Measurements from ENCODE around the gene COL26A1. TPM values are rescaled to one million over a fixed set of nuclear protein-coding genes. Genes with fewer than 3 reads are reported as not detected.

Gene COL26A1
- total and polyA plus RNA-seq, 2 of the 4 experiments (the other 2 are of a cell fraction), result not detected

DNA sequence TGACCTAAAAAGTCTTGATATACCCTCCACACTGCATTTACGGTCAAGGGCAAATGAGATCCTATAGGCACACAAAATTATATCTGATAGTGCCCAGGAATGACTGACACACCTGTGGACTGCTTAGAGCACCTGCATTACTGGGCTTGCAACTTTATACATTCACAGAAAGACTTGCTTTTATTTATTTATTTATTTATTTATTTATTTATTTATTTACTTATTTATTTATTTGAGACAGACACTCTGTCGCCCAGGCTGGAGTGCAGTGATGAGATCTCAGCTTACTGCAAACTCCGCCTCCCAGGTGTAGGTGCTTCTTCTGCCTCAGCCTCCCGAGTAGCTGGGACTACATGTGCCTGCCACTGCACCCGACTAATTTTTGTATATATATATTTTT, 34.5 kb upstream of the COL26A1 start:
- H3K4me1 ChIP-seq (ENCODE audit: control insufficient read depth, insufficient read depth, low read length), result no peaks in the 10 kb centered on the region
- no peak overlapping the region for H4K8ac ChIP-seq (ENCODE audit: low read depth in 2 of 2, low read length in 2 of 2)
- H3K4me2 ChIP-seq (ENCODE audit: low read depth, low read length), result no peak overlapping the region
- H3K4me3 ChIP-seq (ENCODE audit: insufficient read depth, low read depth, low read length), result no peak overlapping the region
- ATAC-seq (ENCODE audit: low read depth) (no peak), DNase-seq (no peak)
- peaks cover 6% of the 10 kb centered on the region for H3K27me3 ChIP-seq (ENCODE audit: control insufficient read depth, insufficient read depth, low read length)
- H3K23ac ChIP-seq (ENCODE audit: low read depth, low read length), result no peak overlapping the region
- no peaks in the 10 kb centered on the region for H3K9me3 ChIP-seq (ENCODE audit: control insufficient read depth, insufficient read depth, low read length)
- H4K20me1 ChIP-seq (ENCODE audit: insufficient read depth, low read length), result no peaks in the 10 kb centered on the region
- H3K56ac ChIP-seq (ENCODE audit: extremely low read depth, insufficient read depth, low read length), result no peak overlapping the region
- ChIA-PET CTCF (no interaction called here), POLR2A (ENCODE audit: unreplicated experiment) (no interaction called here)
- no peak for TF ChIP-seq MAZ (IDR thresholded peaks at IDR 0.05; ENCODE audit: borderline replicate concordance, low read depth, low read length)
- TF ChIP-seq, protein P1, sequence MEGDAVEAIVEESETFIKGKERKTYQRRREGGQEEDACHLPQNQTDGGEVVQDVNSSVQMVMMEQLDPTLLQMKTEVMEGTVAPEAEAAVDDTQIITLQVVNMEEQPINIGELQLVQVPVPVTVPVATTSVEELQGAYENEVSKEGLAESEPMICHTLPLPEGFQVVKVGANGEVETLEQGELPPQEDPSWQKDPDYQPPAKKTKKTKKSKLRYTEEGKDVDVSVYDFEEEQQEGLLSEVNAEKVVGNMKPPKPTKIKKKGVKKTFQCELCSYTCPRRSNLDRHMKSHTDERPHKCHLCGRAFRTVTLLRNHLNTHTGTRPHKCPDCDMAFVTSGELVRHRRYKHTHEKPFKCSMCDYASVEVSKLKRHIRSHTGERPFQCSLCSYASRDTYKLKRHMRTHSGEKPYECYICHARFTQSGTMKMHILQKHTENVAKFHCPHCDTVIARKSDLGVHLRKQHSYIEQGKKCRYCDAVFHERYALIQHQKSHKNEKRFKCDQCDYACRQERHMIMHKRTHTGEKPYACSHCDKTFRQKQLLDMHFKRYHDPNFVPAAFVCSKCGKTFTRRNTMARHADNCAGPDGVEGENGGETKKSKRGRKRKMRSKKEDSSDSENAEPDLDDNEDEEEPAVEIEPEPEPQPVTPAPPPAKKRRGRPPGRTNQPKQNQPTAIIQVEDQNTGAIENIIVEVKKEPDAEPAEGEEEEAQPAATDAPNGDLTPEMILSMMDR (conservative IDR thresholded peaks at IDR 0.05; ENCODE audit: low read depth, low read length), result no peak
- no peak for TF ChIP-seq POLR2A (IDR thresholded peaks at IDR 0.05; ENCODE audit: low read depth, low read length)
- TF ChIP-seq MAFK (IDR thresholded peaks at IDR 0.05; ENCODE audit: low read depth, low read length), result no peak
- no peak for TF ChIP-seq RCOR1 (IDR thresholded peaks at IDR 0.05; ENCODE audit: insufficient replicate concordance, low read length)
- TF ChIP-seq NFE2L2 (IDR thresholded peaks at IDR 0.05; ENCODE audit: low read depth, low read length), result no peak
- TF ChIP-seq BHLHE40 (IDR thresholded peaks at IDR 0.05; ENCODE audit: low read depth, low read length), result no peak
- H3K27ac ChIP-seq (ENCODE audit: insufficient read depth, low read length), result no peak overlapping the region
- no peak overlapping the region for H2BK120ac ChIP-seq (ENCODE audit: low read depth, low read length)
- dilution Hi-C loops (cut with HindIII; ENCODE audit: low sequenced_read_pairs, unreplicated experiment) (no loop called here), in situ Hi-C loops (cut with MboI; ENCODE audit: low sequenced_read_pairs) (no loop called here), intact Hi-C loops (cut with micrococcal nuclease) (no loop called here)
- no peak overlapping the region for H3K4ac ChIP-seq (ENCODE audit: low read depth, low read length)
- H2BK20ac ChIP-seq (ENCODE audit: low read depth, low read length), result no peak overlapping the region
- H3K36me3 ChIP-seq (ENCODE audit: control insufficient read depth, insufficient read depth, low read length), result no peaks in the 10 kb centered on the region
- H3K18ac ChIP-seq (ENCODE audit: low read depth, low read length), result no peak overlapping the region
- no peak overlapping the region for H2AK9ac ChIP-seq (replicated peaks; ENCODE audit: low read depth, low read length, poor library complexity)
- no CpG with 5 or more reads among the region's 5 CpGs for WGBS, 2 experiments (ENCODE audit: extremely low coverage in 2 of 2, insufficient read length in 1 of 2)
- H4K91ac ChIP-seq (ENCODE audit: insufficient read depth, low read depth, low read length), result no peak overlapping the region
- H3K79me1 ChIP-seq (ENCODE audit: low read depth in 1 of 2, low read length in 2 of 2), result no peaks in the 10 kb centered on the region
- H2BK15ac ChIP-seq (ENCODE audit: low read depth, low read length), result no peak overlapping the region
- H2BK5ac ChIP-seq (ENCODE audit: low read depth, low read length, poor library complexity, severe bottlenecking), result no peak overlapping the region
- H4K5ac ChIP-seq (ENCODE audit: low read depth, low read length), result no peak overlapping the region
- no TSS peak for BruUV-seq (replicated peaks)
- H2AFZ ChIP-seq (replicated peaks; ENCODE audit: low read length, poor library complexity), result no peak overlapping the region
- H3K14ac ChIP-seq (replicated peaks; ENCODE audit: low read depth, low read length), result no peak overlapping the region
- H3K9me1 ChIP-seq (ENCODE audit: insufficient read depth, low read length), result no peaks in the 10 kb centered on the region
- no peak overlapping the region for H2AK5ac ChIP-seq (ENCODE audit: low read depth, low read length)
- no peak overlapping the region for H3K9ac ChIP-seq (ENCODE audit: low read depth, low read length)
